HUES64 (cell line): ENCODE data around the gene NECTIN2.
A peak's percentile ranks its signal among the peaks of the same experiment; 100 is the strongest.
"Not testable (repeated sequence)": the region's sequence is repeated elsewhere in the genome, so short reads cannot be mapped to it uniquely, and the experiment has no call there.

Experiments
- H3K27ac ChIP-seq: 2 replicates; pipeline ENCODE4 v1.7.0; 2013; ENCODE audit warnings: low read depth, low read length, inconsistent platforms
- H3K27me3 ChIP-seq: 2 replicates; pipeline ENCODE4 v1.6.1; 2013; ENCODE audit warnings: mild to moderate bottlenecking, low read length; ENCODE audit not compliant: insufficient read depth
- H3K36me3 ChIP-seq: 2 replicates; pipeline ENCODE4 v1.6.1; 2013; ENCODE audit warnings: mild to moderate bottlenecking, low read length; ENCODE audit not compliant: insufficient read depth
- H3K4me1 ChIP-seq: 2 replicates; pipeline ENCODE4 v1.6.1; 2013; ENCODE audit warnings: mild to moderate bottlenecking, low read length, moderate library complexity; ENCODE audit not compliant: insufficient read depth
- H3K4me3 ChIP-seq: 2 replicates; pipeline ENCODE4 v1.5.1; 2013; ENCODE audit warnings: mild to moderate bottlenecking, low read length, moderate library complexity
- H3K9ac ChIP-seq: 2 replicates; pipeline ENCODE4 v1.6.1; 2013; ENCODE audit warnings: mild to moderate bottlenecking, low read depth, low read length
- H3K9me3 ChIP-seq: 2 replicates; pipeline ENCODE4 v1.6.1; 2013; ENCODE audit warnings: low read depth, low read length; ENCODE audit not compliant: insufficient read depth
- WGBS: fragments of 150-250, 120-280 bp; methylation state at CpG from one replicate; pipeline ENCODE4 v1.1.7; 2013; ENCODE audit warnings: missing lambda C conversion rate; 5-methylcytosine and 5-hydroxymethylcytosine counted together

The NECTIN2 gene

GRCh38 chr19:44903602-44904425 is 57.7 kb downstream of the NECTIN2 start:
- peaks cover 61% of the 10 kb centered on the region for H3K36me3 ChIP-seq
- H3K9ac ChIP-seq, result no peak overlapping the region
- 39% methylated on average over 24 of the region's 24 CpGs for WGBS
- H3K4me3 ChIP-seq, result no peak overlapping the region
- no peaks in the 10 kb centered on the region for H3K27me3 ChIP-seq
- no peaks in the 10 kb centered on the region for H3K4me1 ChIP-seq
- peak overlapping the region; percentile 58; the same call in 1 of the 2 replicates for H3K27ac ChIP-seq
- H3K9me3 ChIP-seq, result no peaks in the 10 kb centered on the region

GRCh38 chr19:44904426-44904994 is 58.4 kb downstream of the NECTIN2 start:
- 88% methylated on average over 12 of the region's 12 CpGs for WGBS
- H3K4me1 ChIP-seq, result no peaks in the 10 kb centered on the region
- no peak overlapping the region; the same call in 1 of the 2 replicates for H3K4me3 ChIP-seq
- peaks cover 61% of the 10 kb centered on the region for H3K36me3 ChIP-seq
- no peaks in the 10 kb centered on the region for H3K27me3 ChIP-seq
- peak overlapping the region; percentile 58; the same call in 1 of the 2 replicates for H3K27ac ChIP-seq
- H3K9ac ChIP-seq, result no peak overlapping the region
- no peaks in the 10 kb centered on the region for H3K9me3 ChIP-seq

GRCh38 chr19:44905437-44906160 is 59.5 kb downstream of the NECTIN2 start, which contains the start of gene APOE:
Gene APOE, plus strand, starts transcription at chr19:44905796. Its CDS starts 829 bp downstream, at chr19:44906625.
- Histone ChIP-seq H3K36me3 (peaks cover 50% of the 10 kb centered on the region), H3K4me3 (peak within 1 kb of the TSS; percentile 80), H3K9ac (peak within 1 kb of the TSS; percentile 85), H3K9me3 (no peaks in the 10 kb centered on the region), H3K27ac (peak within 1 kb of the TSS; percentile 89), H3K27me3 (no peaks in the 10 kb centered on the region), H3K4me1 (no peaks in the 10 kb centered on the region)
- WGBS, result 2% methylated on average over 17 of the region's 20 CpGs

- Histone ChIP-seq H3K27ac (no peak overlapping the region), H3K36me3 (peaks cover 30% of the 10 kb centered on the region), H3K9me3 (no peaks in the 10 kb centered on the region), H3K27me3 (no peaks in the 10 kb centered on the region), H3K4me3 (no peak overlapping the region), H3K4me1 (peaks cover 7% of the 10 kb centered on the region; the same call in 1 of the 2 replicates), H3K9ac (no peak overlapping the region)
- 97% methylated on average over 12 of the region's 12 CpGs for WGBS
Observed at GRCh38 chr19:44907613-44908012, 61.5 kb downstream of the NECTIN2 start.

- no peak overlapping the region for H3K4me3 ChIP-seq
- peaks cover 25% of the 10 kb centered on the region for H3K36me3 ChIP-seq
- H3K27me3 ChIP-seq, result no peaks in the 10 kb centered on the region
- H3K27ac ChIP-seq, result no peak overlapping the region
- H3K9ac ChIP-seq, result no peak overlapping the region
- H3K4me1 ChIP-seq, result peaks cover 7% of the 10 kb centered on the region; the same call in 1 of the 2 replicates
- no peaks in the 10 kb centered on the region for H3K9me3 ChIP-seq
- WGBS, result 94% methylated on average over 46 of the region's 46 CpGs
Observed at GRCh38 chr19:44908074-44908835, 62.2 kb downstream of the NECTIN2 start.

GRCh38 chr19:44908836-44909261 is 62.8 kb downstream of the NECTIN2 start:
- H3K9me3 ChIP-seq, result no peaks in the 10 kb centered on the region
- H3K9ac ChIP-seq, result no peak overlapping the region
- no peak overlapping the region for H3K27ac ChIP-seq
- 97% methylated on average over 44 of the region's 44 CpGs for WGBS
- peaks cover 7% of the 10 kb centered on the region; the same call in 1 of the 2 replicates for H3K4me1 ChIP-seq
- peaks cover 24% of the 10 kb centered on the region for H3K36me3 ChIP-seq
- H3K4me3 ChIP-seq, result no peak overlapping the region
- H3K27me3 ChIP-seq, result no peaks in the 10 kb centered on the region

- Histone ChIP-seq H3K27ac (no peak overlapping the region), H3K4me3 (no peak overlapping the region), H3K4me1 (peaks cover 12% of the 10 kb centered on the region; the same call in 1 of the 2 replicates), H3K27me3 (no peaks in the 10 kb centered on the region), H3K36me3 (peaks cover 24% of the 10 kb centered on the region), H3K9me3 (no peaks in the 10 kb centered on the region), H3K9ac (no peak overlapping the region)
- WGBS, result 92% methylated on average over 4 of the region's 5 CpGs
Observed at GRCh38 chr19:44909775-44910174, 63.7 kb downstream of the NECTIN2 start.

- 97% methylated on average over 6 of the region's 6 CpGs for WGBS
- H3K9ac ChIP-seq, H3K4me3 ChIP-seq, H3K9me3 ChIP-seq, H3K27ac ChIP-seq, H3K27me3 ChIP-seq: not testable (repeated sequence)
- H3K4me1 ChIP-seq, result peaks cover 12% of the 10 kb centered on the region; the same call in 1 of the 2 replicates
- H3K36me3 ChIP-seq, result peaks cover 24% of the 10 kb centered on the region
Observed at GRCh38 chr19:44911896-44912295, 65.8 kb downstream of the NECTIN2 start.

- WGBS, result 87% methylated on average over 6 of the region's 6 CpGs
- Histone ChIP-seq H3K9ac (no peak overlapping the region), H3K36me3 (peaks cover 14% of the 10 kb centered on the region), H3K4me3 (no peak overlapping the region), H3K9me3 (no peaks in the 10 kb centered on the region), H3K4me1 (peaks cover 12% of the 10 kb centered on the region; the same call in 1 of the 2 replicates), H3K27ac (no peak overlapping the region), H3K27me3 (no peaks in the 10 kb centered on the region)
Observed at GRCh38 chr19:44912854-44913253, 66.8 kb downstream of the NECTIN2 start.

GRCh38 chr19:44913512-44914432 is 67.7 kb downstream of the NECTIN2 start:
- Histone ChIP-seq H3K4me1 (peaks cover 12% of the 10 kb centered on the region; the same call in 1 of the 2 replicates), H3K9ac (peak overlapping the region; percentile 72), H3K4me3 (peak overlapping the region; percentile 60), H3K27ac (peak overlapping the region; percentile 80; the same call in 1 of the 2 replicates)
- H3K27me3 ChIP-seq, H3K9me3 ChIP-seq, H3K36me3 ChIP-seq: not testable (repeated sequence)
- 51% methylated on average over 23 of the region's 23 CpGs for WGBS
